ENCODE measurements around the gene PRDM4.

GRCh38 chr12:107782067-107782466, 21.1 kb upstream of the PRDM4 start:
- TF ChIP-seq GATA3 (IDR thresholded peaks at IDR 0.05; ENCODE audit: low read depth, low read length): no peak
- TF ChIP-seq GATA2 (IDR thresholded peaks at IDR 0.05; ENCODE audit: low read depth, low read length): no peak

All from SH-SY5Y (cell line).